Peyer's patch (tissue), 4 donors: ENCODE data around the gene APH1A.

ENCODE experiments used
- POLR2A ChIP-seq, 2 donors: fragments of 450-650 bp; IDR thresholded peaks; one replicate each; pipeline ENCODE4 v1.5.1; 2017; ENCODE audit warnings: antibody characterized with exemption in 2 of 2, mild to moderate bottlenecking in 2 of 2, moderate library complexity in 2 of 2
- TF ChIP-seq, protein P1 (sequence below), 6 experiments: fragments of 450-650 bp in 4 of 6; fragments of 200-600 bp in 2 of 6; sonication (generic) in 1 of 6; IDR thresholded peaks; one replicate each; pipeline ENCODE4 v1.5.1; 2017 to 2019; ENCODE audit warnings: antibody characterized with exemption in 6 of 6, mild to moderate bottlenecking in 3 of 6, moderate library complexity in 1 of 6

DNA sequence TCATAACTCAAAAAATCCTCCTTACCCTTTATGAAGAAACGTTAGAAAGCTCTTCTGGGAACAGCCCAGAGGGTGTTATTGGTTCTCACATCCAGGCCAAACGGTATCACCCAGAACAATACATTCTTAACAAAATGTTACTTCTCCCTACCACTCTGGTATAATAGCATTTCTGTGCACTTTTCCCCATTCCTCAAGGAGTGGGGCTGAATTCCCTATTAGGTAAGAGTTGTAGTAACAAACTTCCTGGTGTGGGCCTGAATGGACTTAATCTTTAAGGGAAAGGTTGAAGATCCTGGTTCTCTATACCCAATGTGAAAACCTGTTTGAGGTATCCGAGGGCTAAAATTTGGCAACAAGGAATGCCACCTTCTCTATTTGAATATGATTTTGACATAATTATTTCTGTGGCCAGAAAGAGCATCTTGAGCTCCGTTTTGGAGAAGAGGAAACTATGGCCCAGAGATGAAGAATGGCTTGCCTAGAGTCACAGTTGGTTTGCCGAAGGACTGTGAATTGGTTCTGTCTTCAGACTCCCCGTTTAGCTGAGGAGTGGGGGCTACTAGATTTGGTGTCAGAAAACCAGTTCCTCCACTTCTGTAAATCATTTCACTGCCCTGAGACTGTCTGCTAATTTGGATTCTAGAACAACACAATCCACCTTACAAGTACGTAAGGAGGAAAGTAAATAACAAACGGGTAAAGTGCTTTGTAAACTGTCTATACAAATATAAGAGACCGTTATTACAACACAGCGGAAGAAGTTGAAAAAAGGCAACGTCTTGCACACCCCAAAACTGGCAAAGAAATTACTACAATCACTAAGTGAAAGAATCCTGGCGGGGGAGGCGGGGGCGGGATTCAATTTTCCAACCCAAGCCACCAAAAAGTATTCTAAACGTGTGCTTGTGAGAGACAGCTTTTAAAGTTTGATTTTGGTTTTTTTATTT, 35.2 kb downstream of the APH1A start:
- TF ChIP-seq, protein P1, sequence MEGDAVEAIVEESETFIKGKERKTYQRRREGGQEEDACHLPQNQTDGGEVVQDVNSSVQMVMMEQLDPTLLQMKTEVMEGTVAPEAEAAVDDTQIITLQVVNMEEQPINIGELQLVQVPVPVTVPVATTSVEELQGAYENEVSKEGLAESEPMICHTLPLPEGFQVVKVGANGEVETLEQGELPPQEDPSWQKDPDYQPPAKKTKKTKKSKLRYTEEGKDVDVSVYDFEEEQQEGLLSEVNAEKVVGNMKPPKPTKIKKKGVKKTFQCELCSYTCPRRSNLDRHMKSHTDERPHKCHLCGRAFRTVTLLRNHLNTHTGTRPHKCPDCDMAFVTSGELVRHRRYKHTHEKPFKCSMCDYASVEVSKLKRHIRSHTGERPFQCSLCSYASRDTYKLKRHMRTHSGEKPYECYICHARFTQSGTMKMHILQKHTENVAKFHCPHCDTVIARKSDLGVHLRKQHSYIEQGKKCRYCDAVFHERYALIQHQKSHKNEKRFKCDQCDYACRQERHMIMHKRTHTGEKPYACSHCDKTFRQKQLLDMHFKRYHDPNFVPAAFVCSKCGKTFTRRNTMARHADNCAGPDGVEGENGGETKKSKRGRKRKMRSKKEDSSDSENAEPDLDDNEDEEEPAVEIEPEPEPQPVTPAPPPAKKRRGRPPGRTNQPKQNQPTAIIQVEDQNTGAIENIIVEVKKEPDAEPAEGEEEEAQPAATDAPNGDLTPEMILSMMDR (IDR thresholded peaks at IDR 0.05), result no peak
- no peak for TF ChIP-seq POLR2A (IDR thresholded peaks at IDR 0.05)
